Activated T-cell treated with anti-CD3 and anti-CD28 coated beads, Interleukin-2, amount 50 U/mL, for 4 hours (primary cell): ENCODE results near the gene PKP2. TPM values are rescaled to one million over a fixed set of nuclear protein-coding genes. Genes with fewer than 3 reads are reported as not detected.

Experiments used
- ATAC-seq, 2 donors: fragments of 200-7000 bp; cut with Tn5 transposase; one replicate each; pipeline ENCODE4 v1.10.0; 2021
- DNase-seq: peaks from one replicate; pipeline ENCODE4 v3.0.0-alpha.2; 2020
- H3K27me3 Mint-ChIP-seq: one replicate; pipeline ENCODE4 v1.8.0; 2021; ENCODE audit warnings: low read depth, mixed read lengths
- H3K36me3 Mint-ChIP-seq: one replicate; pipeline ENCODE4 v1.8.0; 2022; ENCODE audit warnings: mixed read lengths; ENCODE audit not compliant: insufficient read depth
- H3K4me1 Mint-ChIP-seq: one replicate; pipeline ENCODE4 v1.8.0; 2021; ENCODE audit warnings: low read depth, mixed read lengths
- H3K4me3 Mint-ChIP-seq: one replicate; pipeline ENCODE4 v1.8.0; 2021; ENCODE audit warnings: mild to moderate bottlenecking, moderate library complexity, mixed read lengths
- H3K9me3 Mint-ChIP-seq: one replicate; pipeline ENCODE4 v1.8.0; 2021; ENCODE audit warnings: mixed read lengths
- total RNA-seq, 3 donors: library from RNA; stranded (reverse); gene quantifications; one replicate each; pipeline ENCODE4 v1.2.1, GENCODE V29; 2021

PKP2 gene
- total RNA-seq, 3 donors from 2014 or later, result 0.16 to 0.24 (median 0.18) TPM

DNA sequence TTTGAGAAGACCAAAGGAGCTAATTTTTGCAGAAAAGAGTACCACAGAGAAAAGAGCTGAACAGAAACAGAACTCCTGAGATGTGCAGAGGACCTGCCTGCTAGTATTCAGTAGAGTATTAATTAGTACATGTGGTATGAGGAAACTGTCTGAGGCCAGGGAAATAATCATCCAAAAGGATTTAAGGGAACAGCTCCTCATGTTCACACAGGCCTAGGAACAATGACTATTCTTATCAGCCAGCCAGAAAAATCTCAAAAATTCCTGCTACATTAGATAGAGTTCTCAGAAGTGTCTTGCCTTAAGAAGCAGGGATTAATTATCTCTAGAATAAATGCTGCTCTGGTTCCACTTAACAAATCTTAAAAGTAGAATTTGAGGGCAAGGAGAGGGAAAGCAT is 36.4 kb downstream of the PKP2 start:
- Mint-ChIP-seq H3K36me3 (no peaks in the 10 kb centered on the region), H3K27me3 (peaks cover 3% of the 10 kb centered on the region), H3K9me3 (no peaks in the 10 kb centered on the region), H3K4me3 (no peak overlapping the region), H3K4me1 (no peaks in the 10 kb centered on the region)
- DNase-seq (no peak), ATAC-seq (no peak)

DNA sequence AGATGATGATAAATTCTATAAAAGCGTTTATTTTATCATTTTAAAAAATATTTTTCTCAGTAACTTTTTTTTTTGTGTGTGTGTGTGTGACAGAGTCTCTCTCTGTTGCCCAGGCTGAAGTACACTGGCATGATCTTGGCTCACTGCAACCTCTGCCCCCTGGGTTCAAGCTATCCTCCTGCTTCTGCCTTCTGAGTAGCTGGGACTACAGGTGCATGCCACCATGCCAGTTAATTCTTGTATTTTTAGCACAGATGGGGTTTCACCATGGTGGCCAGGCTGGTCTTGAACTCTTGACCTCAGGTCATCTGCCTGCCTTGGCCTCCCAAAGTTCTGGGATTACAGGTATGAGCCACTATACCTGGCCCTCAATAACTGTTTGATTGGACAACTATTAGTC is 37.2 kb downstream of the PKP2 start:
- DNase-seq, result no peak
- peaks cover 8% of the 10 kb centered on the region for H3K27me3 Mint-ChIP-seq
- no peaks in the 10 kb centered on the region for H3K4me1 Mint-ChIP-seq
- no peak overlapping the region for H3K4me3 Mint-ChIP-seq
- H3K36me3 Mint-ChIP-seq, result no peaks in the 10 kb centered on the region
- no peak for ATAC-seq
- no peaks in the 10 kb centered on the region for H3K9me3 Mint-ChIP-seq

DNA sequence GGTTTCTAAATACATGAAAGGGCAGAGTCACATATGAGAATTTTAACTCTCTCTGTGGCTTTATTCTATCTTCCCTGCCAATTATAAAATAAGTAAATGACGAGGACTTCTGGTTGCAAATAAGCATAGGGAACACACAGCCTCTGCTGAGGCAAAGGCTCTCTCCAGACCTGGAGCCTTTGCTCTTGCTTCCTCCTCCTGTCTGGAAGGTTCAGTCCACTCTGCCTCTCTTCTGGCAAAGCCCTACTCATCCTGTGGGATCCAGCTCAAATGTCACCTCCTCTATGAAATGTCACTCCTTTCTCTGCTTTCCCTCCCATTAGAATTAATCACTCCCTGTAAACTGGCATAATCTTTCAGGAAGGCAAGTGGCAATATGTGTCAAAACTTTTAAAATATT is 41.9 kb downstream of the PKP2 start:
- H3K9me3 Mint-ChIP-seq, result no peaks in the 10 kb centered on the region
- ATAC-seq (no peak), DNase-seq (no peak)
- H3K36me3 Mint-ChIP-seq, result no peaks in the 10 kb centered on the region
- peaks cover 5% of the 10 kb centered on the region for H3K27me3 Mint-ChIP-seq
- H3K4me1 Mint-ChIP-seq, result no peaks in the 10 kb centered on the region
- H3K4me3 Mint-ChIP-seq, result no peak overlapping the region

DNA sequence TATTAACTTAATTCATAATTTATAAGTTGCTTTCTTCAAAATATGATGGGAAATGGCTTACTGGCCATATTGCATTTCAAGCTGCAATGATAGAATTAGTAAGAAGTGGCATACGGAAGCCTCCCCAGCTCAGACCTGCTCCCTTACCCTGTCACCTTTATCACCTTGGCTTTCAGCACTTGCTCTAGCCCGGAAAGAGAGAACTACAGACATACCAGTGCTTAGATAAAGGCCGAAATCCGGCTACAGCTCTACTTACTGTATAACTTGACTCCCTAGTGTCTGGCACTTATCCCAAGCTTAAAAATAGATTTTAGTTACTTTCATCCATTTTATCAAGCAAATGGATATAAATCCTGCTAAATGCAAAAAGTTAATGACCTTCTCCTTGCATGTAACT is 42.5 kb downstream of the PKP2 start:
- Mint-ChIP-seq H3K4me3 (no peak overlapping the region), H3K36me3 (no peaks in the 10 kb centered on the region), H3K27me3 (peaks cover 9% of the 10 kb centered on the region), H3K9me3 (no peaks in the 10 kb centered on the region), H3K4me1 (no peaks in the 10 kb centered on the region)
- DNase-seq (no peak), ATAC-seq (no peak)

DNA sequence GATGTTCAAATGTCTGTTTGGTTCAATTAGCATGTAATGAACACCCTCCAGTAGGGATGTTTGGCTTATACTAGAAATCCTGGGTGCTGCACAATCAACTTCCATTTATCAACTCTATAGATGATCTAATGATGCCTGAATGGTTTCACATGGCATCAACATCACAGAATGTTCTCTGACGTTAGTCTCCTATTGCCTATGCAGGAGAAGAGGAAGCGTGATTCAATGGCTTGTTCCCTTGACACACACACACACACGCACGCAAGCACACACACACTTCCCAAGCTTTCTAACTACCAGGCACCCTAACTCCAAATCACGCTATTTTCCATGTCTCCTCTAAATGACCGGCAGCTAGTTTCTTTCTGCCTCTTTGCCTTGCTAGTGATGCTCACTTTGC is 49.3 kb downstream of the PKP2 start:
- Mint-ChIP-seq H3K4me1 (no peaks in the 10 kb centered on the region), H3K36me3 (no peaks in the 10 kb centered on the region), H3K4me3 (no peak overlapping the region)

DNA sequence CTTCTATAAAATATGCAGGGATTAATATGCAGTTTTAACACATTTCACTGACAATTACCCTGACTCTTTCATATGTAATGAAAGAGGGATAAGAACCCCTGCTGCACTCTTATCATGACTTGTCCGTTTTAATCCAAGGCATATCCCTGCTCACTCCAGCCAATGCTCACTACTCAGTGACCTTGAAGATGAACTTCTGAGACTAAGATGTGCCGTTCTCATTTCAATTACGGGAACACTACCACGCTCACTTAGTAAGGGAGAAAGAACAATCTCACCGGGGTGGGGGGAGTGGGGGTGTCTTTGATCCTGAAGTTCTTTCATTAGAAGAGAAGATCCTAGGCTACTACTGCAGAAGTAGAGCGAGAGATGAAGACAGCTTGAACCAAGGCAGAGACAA is 50.5 kb downstream of the PKP2 start:
- no peaks in the 10 kb centered on the region for H3K4me1 Mint-ChIP-seq
- DNase-seq (no peak), ATAC-seq (no peak)
- H3K4me3 Mint-ChIP-seq, result no peak overlapping the region
- no peaks in the 10 kb centered on the region for H3K9me3 Mint-ChIP-seq
- H3K27me3 Mint-ChIP-seq, result peaks cover 4% of the 10 kb centered on the region
- H3K36me3 Mint-ChIP-seq, result no peaks in the 10 kb centered on the region

More for the DNA sequence above, 49.3 kb downstream of the PKP2 start:
- peaks cover 4% of the 10 kb centered on the region for H3K27me3 Mint-ChIP-seq
- no peak for DNase-seq
- ATAC-seq, result no peak
- H3K9me3 Mint-ChIP-seq, result no peaks in the 10 kb centered on the region

DNA sequence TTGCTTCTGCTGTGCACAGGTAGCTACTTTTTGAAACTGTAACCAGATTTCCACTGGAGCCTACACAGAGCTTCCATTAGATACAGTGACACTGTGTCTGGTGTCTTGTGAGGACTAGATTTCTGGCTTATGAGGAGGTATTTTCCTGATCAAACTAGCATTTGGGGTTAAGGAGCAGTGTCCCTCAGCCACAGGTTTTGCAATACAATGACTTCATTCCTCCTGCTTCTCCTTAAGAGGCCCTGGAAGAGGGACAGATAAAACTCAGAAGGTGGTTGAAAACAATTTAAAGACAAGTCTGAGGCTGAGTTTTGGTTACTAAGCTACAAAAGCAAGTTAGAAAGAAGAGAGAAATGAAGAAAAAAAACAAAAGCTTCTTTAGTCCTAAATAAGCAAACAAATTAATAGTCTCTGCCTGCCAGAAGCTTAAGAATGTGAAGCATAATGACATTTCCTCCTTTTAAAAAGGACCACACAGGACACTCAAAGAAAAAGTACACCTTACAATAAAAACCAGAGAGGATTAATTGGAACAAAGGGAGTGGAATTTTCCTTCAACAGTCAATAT is 53.0 kb downstream of the PKP2 start:
- no peaks in the 10 kb centered on the region for H3K27me3 Mint-ChIP-seq
- DNase-seq, result no peak
- H3K4me3 Mint-ChIP-seq, result no peak overlapping the region
- H3K36me3 Mint-ChIP-seq, result no peaks in the 10 kb centered on the region
- no peak for ATAC-seq
- H3K4me1 Mint-ChIP-seq, result no peaks in the 10 kb centered on the region
- no peaks in the 10 kb centered on the region for H3K9me3 Mint-ChIP-seq

DNA sequence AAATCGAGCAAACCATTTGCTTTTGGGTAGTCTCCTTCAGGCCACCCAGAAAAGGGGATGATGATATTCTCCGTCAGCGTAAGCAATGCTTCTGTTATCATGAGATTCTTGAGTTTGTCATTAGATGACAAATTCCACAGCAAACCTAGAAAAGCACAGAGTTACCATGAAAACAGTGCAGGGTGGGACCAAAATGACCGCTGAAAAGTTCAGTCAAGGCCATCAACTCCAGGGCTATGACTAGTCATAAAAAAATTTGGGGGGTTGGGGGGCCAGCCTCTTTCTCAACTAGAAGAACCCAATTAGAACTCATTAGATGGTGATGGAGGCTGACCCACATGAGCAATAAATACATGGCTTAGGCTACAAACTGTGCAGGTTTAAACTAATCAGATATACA is 55.5 kb downstream of the PKP2 start:
- H3K9me3 Mint-ChIP-seq, result peaks cover 9% of the 10 kb centered on the region
- no peak overlapping the region for H3K4me3 Mint-ChIP-seq
- H3K4me1 Mint-ChIP-seq, result no peaks in the 10 kb centered on the region
- H3K36me3 Mint-ChIP-seq, result no peaks in the 10 kb centered on the region
- no peaks in the 10 kb centered on the region for H3K27me3 Mint-ChIP-seq
- no peak for ATAC-seq
- DNase-seq, result no peak

DNA sequence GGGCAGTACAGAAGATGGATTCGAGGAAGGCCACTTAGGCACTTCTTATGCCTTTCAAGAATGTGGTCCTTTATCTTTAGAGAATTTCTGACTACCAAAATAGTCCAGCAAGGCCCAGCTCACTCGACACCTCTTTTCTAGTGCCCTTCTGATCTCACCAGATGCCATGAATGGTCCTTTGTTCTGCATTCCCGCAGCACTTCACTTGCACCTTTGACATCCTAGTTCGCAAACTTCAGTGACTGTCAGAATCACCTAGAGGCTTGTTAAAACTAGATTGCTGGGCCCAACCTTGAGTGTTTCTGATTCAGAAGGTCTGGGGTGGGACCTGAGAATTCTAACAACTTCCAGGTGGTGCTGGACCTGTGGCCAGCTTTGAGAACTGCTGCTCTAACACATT is 56.7 kb downstream of the PKP2 start:
- ATAC-seq (no peak), DNase-seq (no peak)
- no peaks in the 10 kb centered on the region for H3K36me3 Mint-ChIP-seq
- H3K4me1 Mint-ChIP-seq, result no peaks in the 10 kb centered on the region
- no peaks in the 10 kb centered on the region for H3K27me3 Mint-ChIP-seq
- H3K9me3 Mint-ChIP-seq, result peaks cover 9% of the 10 kb centered on the region
- H3K4me3 Mint-ChIP-seq, result no peak overlapping the region

DNA sequence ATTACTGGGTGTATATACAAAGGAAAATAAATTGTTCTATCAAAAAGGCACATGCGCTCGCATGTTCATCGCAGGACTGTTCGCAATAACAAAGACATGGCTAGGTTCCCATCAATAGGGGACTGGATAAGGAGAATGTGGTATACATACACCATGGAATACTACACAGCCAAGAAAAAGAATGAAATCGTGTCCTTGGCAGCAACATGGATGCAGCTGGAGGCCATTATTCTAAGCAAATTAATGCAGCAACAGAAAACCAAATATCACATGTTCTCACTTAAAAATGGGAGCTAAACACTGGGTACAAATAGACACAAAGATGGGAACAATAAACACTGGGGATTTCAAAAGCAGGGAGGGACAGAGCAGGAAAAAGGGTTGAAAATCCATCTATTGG is 58.6 kb downstream of the PKP2 start:
- no peaks in the 10 kb centered on the region for H3K4me1 Mint-ChIP-seq
- no peak for ATAC-seq

DNA sequence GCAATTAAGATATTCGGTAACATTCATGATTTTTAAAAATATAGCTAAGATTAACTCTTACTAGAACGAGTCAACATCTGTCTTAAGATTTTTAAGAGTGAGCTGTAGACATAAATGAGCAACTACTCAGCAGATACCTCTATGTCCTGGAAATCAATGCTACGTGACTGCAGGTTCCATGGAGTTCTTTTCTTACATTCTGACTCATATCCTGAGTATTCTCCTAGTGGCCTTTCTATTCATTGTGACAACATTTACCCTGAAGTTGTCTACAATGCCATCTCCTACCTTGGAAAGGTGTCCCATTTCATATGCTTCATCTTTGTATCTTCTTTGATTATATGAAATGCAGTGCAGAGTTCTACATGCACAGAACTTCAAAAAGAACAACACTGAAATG is 59.9 kb downstream of the PKP2 start:
- ATAC-seq, result no peak

More for the DNA sequence above, 58.6 kb downstream of the PKP2 start:
- H3K27me3 Mint-ChIP-seq, result no peaks in the 10 kb centered on the region
- no peak overlapping the region for H3K4me3 Mint-ChIP-seq
- H3K36me3 Mint-ChIP-seq, result no peaks in the 10 kb centered on the region
- peaks cover 9% of the 10 kb centered on the region for H3K9me3 Mint-ChIP-seq
- DNase-seq, result no peak

DNA sequence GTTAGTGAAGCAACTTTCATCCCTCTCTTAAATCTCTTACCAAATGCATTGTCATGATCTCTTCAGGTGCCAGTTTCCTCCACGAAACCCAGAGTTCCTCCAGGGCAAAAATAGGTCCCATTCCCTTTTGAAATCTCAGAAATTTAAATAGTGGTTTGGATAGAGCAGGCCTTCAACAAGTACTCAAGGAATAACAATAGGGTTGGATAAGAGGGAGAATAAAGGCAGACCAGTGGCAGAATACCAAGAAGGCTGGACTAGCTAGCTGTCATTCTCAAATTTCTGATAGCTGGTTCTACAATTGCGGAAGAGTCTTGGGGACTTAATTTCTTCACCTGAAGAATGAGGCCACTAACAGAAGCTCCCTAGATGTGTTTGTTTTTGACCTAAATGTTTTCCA is 62.5 kb downstream of the PKP2 start:
- Mint-ChIP-seq H3K36me3 (no peaks in the 10 kb centered on the region), H3K4me1 (no peaks in the 10 kb centered on the region), H3K27me3 (no peaks in the 10 kb centered on the region)

More for the DNA sequence above, 59.9 kb downstream of the PKP2 start:
- no peaks in the 10 kb centered on the region for H3K27me3 Mint-ChIP-seq
- H3K4me3 Mint-ChIP-seq, result no peak overlapping the region
- H3K36me3 Mint-ChIP-seq, result no peaks in the 10 kb centered on the region
- H3K4me1 Mint-ChIP-seq, result no peaks in the 10 kb centered on the region
- DNase-seq, result no peak
- H3K9me3 Mint-ChIP-seq, result peaks cover 9% of the 10 kb centered on the region

DNA sequence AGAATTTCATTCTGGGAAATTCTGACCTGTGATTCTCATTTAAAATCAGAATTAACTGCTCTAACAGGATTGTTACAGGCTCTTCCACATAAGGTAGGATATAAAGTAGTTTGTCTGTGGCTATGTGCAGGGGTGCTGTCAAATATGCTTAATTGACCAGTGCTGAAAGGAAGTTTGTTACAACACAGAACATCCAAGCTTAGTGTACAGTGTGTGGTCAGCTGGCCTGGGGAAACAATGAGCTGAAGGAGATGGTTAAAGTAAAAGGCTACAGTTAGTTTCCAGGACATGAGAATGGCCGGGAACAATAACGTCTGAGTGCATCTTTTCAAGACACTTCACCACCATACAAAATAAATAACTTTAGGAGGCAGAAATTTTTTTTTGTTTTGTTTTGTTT is 68.0 kb downstream of the PKP2 start:
- DNase-seq, result no peak
- no peak for ATAC-seq
- H3K9me3 Mint-ChIP-seq, result no peaks in the 10 kb centered on the region
- H3K4me1 Mint-ChIP-seq, result no peaks in the 10 kb centered on the region
- H3K27me3 Mint-ChIP-seq, result peaks cover 2% of the 10 kb centered on the region
- no peak overlapping the region for H3K4me3 Mint-ChIP-seq
- H3K36me3 Mint-ChIP-seq, result no peaks in the 10 kb centered on the region

More for the DNA sequence above, 62.5 kb downstream of the PKP2 start:
- Mint-ChIP-seq H3K4me3 (no peak overlapping the region), H3K9me3 (peaks cover 9% of the 10 kb centered on the region)
- no peak for ATAC-seq
- no peak for DNase-seq

DNA sequence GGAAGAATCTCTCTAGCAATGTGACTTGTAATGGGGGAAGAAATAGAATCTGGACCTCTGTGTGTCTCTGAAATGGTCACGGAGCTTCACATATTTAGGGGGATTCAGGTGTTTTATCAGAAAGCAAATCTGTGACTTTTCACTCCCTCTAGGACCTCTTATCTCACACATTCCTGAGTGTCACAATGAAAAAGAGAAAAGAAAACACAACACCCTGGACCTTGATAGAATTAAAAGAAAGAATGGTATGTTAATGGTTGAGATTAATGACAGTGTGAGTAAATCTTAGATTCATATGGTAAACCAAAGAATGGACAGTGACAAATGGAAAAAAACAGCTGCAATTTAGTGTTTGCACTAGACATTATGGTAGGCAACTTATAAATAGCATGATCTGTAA is 68.5 kb downstream of the PKP2 start:
- no peaks in the 10 kb centered on the region for H3K36me3 Mint-ChIP-seq

DNA sequence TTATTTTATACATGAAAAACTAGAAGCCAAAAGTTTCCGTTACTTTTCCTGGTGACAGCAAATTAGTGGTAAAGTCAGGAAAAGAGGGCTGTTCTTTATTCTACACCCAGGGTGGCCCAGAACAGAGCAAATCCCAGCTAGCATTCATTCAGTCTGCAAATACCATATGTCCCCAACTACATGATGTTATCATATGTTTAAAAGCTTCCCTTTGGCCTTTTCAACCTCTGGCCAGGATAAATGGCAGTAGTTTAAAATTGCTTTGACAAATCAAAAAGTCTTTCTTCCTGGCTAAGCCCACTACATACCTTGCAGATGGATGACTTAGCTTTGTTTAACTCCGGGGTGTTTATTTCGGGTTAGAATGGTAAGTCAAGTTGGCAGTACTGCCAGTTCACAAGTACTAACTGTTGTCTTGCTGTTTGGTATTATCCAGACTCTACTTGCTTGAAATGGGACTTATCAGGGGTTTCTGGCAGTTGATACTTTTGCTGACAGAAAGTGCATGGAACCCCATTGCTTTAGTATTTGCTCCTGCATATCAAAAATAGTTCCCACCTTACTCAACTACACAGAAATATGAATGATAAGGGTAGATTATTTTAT is 69.7 kb downstream of the PKP2 start:
- no peaks in the 10 kb centered on the region for H3K4me1 Mint-ChIP-seq
- no peaks in the 10 kb centered on the region for H3K36me3 Mint-ChIP-seq
- ATAC-seq, result no peak
- H3K9me3 Mint-ChIP-seq, result no peaks in the 10 kb centered on the region
- no peak overlapping the region for H3K4me3 Mint-ChIP-seq
- DNase-seq, result no peak
- H3K27me3 Mint-ChIP-seq, result peaks cover 2% of the 10 kb centered on the region

More for the DNA sequence above, 68.5 kb downstream of the PKP2 start:
- ATAC-seq, result no peak
- H3K4me3 Mint-ChIP-seq, result no peak overlapping the region
- peaks cover 2% of the 10 kb centered on the region for H3K27me3 Mint-ChIP-seq
- H3K9me3 Mint-ChIP-seq, result no peaks in the 10 kb centered on the region
- H3K4me1 Mint-ChIP-seq, result no peaks in the 10 kb centered on the region
- DNase-seq, result no peak
